Mucosa of rectum (tissue), 2 donors: ENCODE data around the gene DENND6B.
A peak's percentile ranks its signal among the peaks of the same experiment; 100 is the strongest.

Experiments
- H3K27ac ChIP-seq, 2 donors: one replicate each; pipeline ENCODE4 v1.7.0; 2013; ENCODE audit warnings: inconsistent platforms in 2 of 2, low read depth in 2 of 2, low read length in 2 of 2
- H3K27me3 ChIP-seq, 2 donors: one replicate each; pipeline ENCODE4 v1.7.0; 2013; ENCODE audit warnings: low read length in 2 of 2; ENCODE audit not compliant: control insufficient read depth in 2 of 2, insufficient read depth in 2 of 2
- H3K36me3 ChIP-seq, 2 donors: one replicate each; pipeline ENCODE4 v1.7.0; 2013; ENCODE audit warnings: low read length in 2 of 2; ENCODE audit not compliant: control insufficient read depth in 2 of 2, insufficient read depth in 2 of 2
- H3K4me1 ChIP-seq, 2 donors: one replicate each; pipeline ENCODE4 v1.7.0; 2013; ENCODE audit warnings: low read length in 2 of 2, mild to moderate bottlenecking in 1 of 2; ENCODE audit not compliant: control insufficient read depth in 2 of 2, insufficient read depth in 2 of 2
- H3K4me3 ChIP-seq, 2 donors: one replicate each; pipeline ENCODE4 v1.7.0; 2013; ENCODE audit warnings: low read length in 2 of 2
- H3K9ac ChIP-seq, 2 donors: one replicate each; pipeline ENCODE4 v1.7.0; 2013; ENCODE audit warnings: low read length in 2 of 2, low read depth in 1 of 2, mild to moderate bottlenecking in 1 of 2
- H3K9me3 ChIP-seq, 2 donors: one replicate each; pipeline ENCODE4 v1.7.0; 2013; ENCODE audit warnings: low read length in 2 of 2; ENCODE audit not compliant: control insufficient read depth in 2 of 2
- donor health status: healthy.
- donor health status: Normal muscosa, but diverticular disease.

DENND6B gene

GRCh38 chr22:50267591-50268390, 59.0 kb downstream of the DENND6B start:
- H3K27ac ChIP-seq: no peak overlapping the region
- peaks cover 8 to 9% of the 10 kb centered on the region in 2 donors for H3K27me3 ChIP-seq

GRCh38 chr22:50266994-50267393, 59.8 kb downstream of the DENND6B start:
- Histone ChIP-seq H3K27ac (no peak overlapping the region), H3K4me3 (no peak overlapping the region), H3K9ac (no peak overlapping the region), H3K4me1 (peaks cover 16 to 18% of the 10 kb centered on the region in 2 donors), H3K27me3 (peaks cover 8 to 13% of the 10 kb centered on the region in 2 donors), H3K36me3 (no peaks in the 10 kb centered on the region), H3K9me3 (no peaks in the 10 kb centered on the region)

More at GRCh38 chr22:50267591-50268390, 59.0 kb downstream of the DENND6B start:
- H3K4me1 ChIP-seq: peaks cover 18 to 19% of the 10 kb centered on the region in 2 donors
- H3K9ac ChIP-seq: no peak overlapping the region
- no peaks in the 10 kb centered on the region for H3K9me3 ChIP-seq
- H3K4me3 ChIP-seq: no peak overlapping the region
- no peaks in the 10 kb centered on the region for H3K36me3 ChIP-seq

GRCh38 chr22:50264946-50265669, 61.7 kb downstream of the DENND6B start:
- Histone ChIP-seq H3K9ac (no peak overlapping the region), H3K9me3 (no peaks in the 10 kb centered on the region), H3K4me1 (peaks cover 0 to 5% of the 10 kb centered on the region in 2 donors), H3K36me3 (no peaks in the 10 kb centered on the region), H3K4me3 (no peak overlapping the region), H3K27me3 (peaks cover 8 to 18% of the 10 kb centered on the region in 2 donors), H3K27ac (no peak overlapping the region)

GRCh38 chr22:50264104-50264745, 62.6 kb downstream of the DENND6B start:
- no peak overlapping the region for H3K27ac ChIP-seq
- peaks cover 0 to 5% of the 10 kb centered on the region in 2 donors for H3K4me1 ChIP-seq
- H3K9ac ChIP-seq: no peak overlapping the region
- H3K9me3 ChIP-seq: no peaks in the 10 kb centered on the region
- H3K27me3 ChIP-seq: peaks cover 7 to 18% of the 10 kb centered on the region in 2 donors
- no peaks in the 10 kb centered on the region for H3K36me3 ChIP-seq
- no peak overlapping the region for H3K4me3 ChIP-seq

- H3K27ac ChIP-seq: no peak overlapping the region
- H3K9ac ChIP-seq: no peak overlapping the region
- no peak overlapping the region for H3K4me3 ChIP-seq
- H3K9me3 ChIP-seq: no peaks in the 10 kb centered on the region
- peaks cover 12 to 23% of the 10 kb centered on the region in 2 donors for H3K27me3 ChIP-seq
- no peaks in the 10 kb centered on the region for H3K36me3 ChIP-seq
- H3K4me1 ChIP-seq: peaks cover 0 to 4% of the 10 kb centered on the region in 2 donors
These were observed 63.7 kb downstream of the DENND6B start for GRCh38 chr22:50262973-50263617.

- Histone ChIP-seq H3K9ac (no peak overlapping the region), H3K4me1 (no peaks in the 10 kb centered on the region), H3K27me3 (peaks cover 12 to 24% of the 10 kb centered on the region in 2 donors)
These were observed 64.3 kb downstream of the DENND6B start for GRCh38 chr22:50262460-50262911.

GRCh38 chr22:50261615-50262459, 65.0 kb downstream of the DENND6B start, which contains the start of gene MAPK12:
MAPK12 (minus strand) TSS chr22:50261683; CDS start chr22:50261509, 174 bp downstream.
- Histone ChIP-seq H3K27ac (no peak within 1 kb of the TSS), H3K9ac (no peak within 1 kb of the TSS), H3K4me1 (no peaks in the 10 kb centered on the region), H3K9me3 (no peaks in the 10 kb centered on the region), H3K27me3 (peaks cover 14 to 23% of the 10 kb centered on the region in 2 donors), H3K36me3 (no peaks in the 10 kb centered on the region), H3K4me3 (peak within 1 kb of the TSS; percentile 39 to 52)

More at GRCh38 chr22:50262460-50262911, 64.3 kb downstream of the DENND6B start:
- H3K27ac ChIP-seq: no peak overlapping the region
- no peaks in the 10 kb centered on the region for H3K36me3 ChIP-seq
- no peak overlapping the region for H3K4me3 ChIP-seq
- no peaks in the 10 kb centered on the region for H3K9me3 ChIP-seq

- no peaks in the 10 kb centered on the region for H3K4me1 ChIP-seq
- peak overlapping the region; percentile 39 to 52 for H3K4me3 ChIP-seq
- no peaks in the 10 kb centered on the region for H3K9me3 ChIP-seq
- H3K36me3 ChIP-seq: no peaks in the 10 kb centered on the region
- no peak overlapping the region for H3K27ac ChIP-seq
- no peak overlapping the region for H3K9ac ChIP-seq
- peaks cover 14 to 20% of the 10 kb centered on the region in 2 donors for H3K27me3 ChIP-seq
These were observed 65.8 kb downstream of the DENND6B start for GRCh38 chr22:50260801-50261614.
